HEK293 (cell line): Measurements from ENCODE around the gene APLP2.

Source experiments
- CTCF ChIA-PET: fragments of 350-600 bp; formaldehyde crosslinking; extraction: SDS; loops from one replicate; lab custom pipeline; 2021; ENCODE audit warnings: antibody characterized with exemption; lab: Yijun Ruan, JAX
- POLR2A ChIA-PET: fragments of 300-600 bp; formaldehyde crosslinking; extraction: SDS; loops from one replicate; lab custom pipeline; 2020; ENCODE audit warnings: antibody characterized with exemption, inconsistent platforms; lab: Yijun Ruan, JAX
- H3K27ac ChIP-seq: fragments of 200-500 bp; sonication (Bioruptor generic); 2 replicates; pipeline ENCODE4 v1.5.1; 2014; ENCODE audit warnings: low read depth, low read length, control low read depth, inconsistent platforms; ENCODE audit errors: extremely low read depth
- H3K36me3 ChIP-seq, 2 experiments: fragments of 200-500 bp in 1 of 2; sonication (Bioruptor generic) in 1 of 2; 1 replicate in 1 of 2; 2 replicates in 1 of 2; pipeline ENCODE4 v1.5.1; 2014 to 2017; ENCODE audit warnings: inconsistent platforms in 2 of 2, low read length in 2 of 2; ENCODE audit not compliant: control insufficient read depth in 2 of 2, insufficient read depth in 1 of 2
- H3K4me1 ChIP-seq: fragments of 200-500 bp; sonication (Bioruptor generic); 2 replicates; pipeline ENCODE4 v1.5.1; 2014; ENCODE audit warnings: mild to moderate bottlenecking, low read length, inconsistent platforms; ENCODE audit not compliant: control insufficient read depth, insufficient read depth
- H3K4me3 ChIP-seq: 2 replicates; pipeline ENCODE4 v1.5.1; 2011; ENCODE audit warnings: low read depth, mild to moderate bottlenecking, control low read depth, low read length, moderate library complexity
- H3K9me3 ChIP-seq: fragments of 200-500 bp; sonication (Bioruptor generic); 2 replicates; pipeline ENCODE4 v1.5.1; 2014; ENCODE audit warnings: low read depth, low read length, inconsistent platforms; ENCODE audit not compliant: control insufficient read depth, insufficient read depth
- EGR2 ChIP-seq: fragments of 450-650 bp; formaldehyde crosslinking; IDR thresholded peaks from 2 replicates; pipeline ENCODE4 v1.5.1; 2016; ENCODE audit warnings: low read depth, missing biosample characterization, missing genetic modification characterization
- HOXA7 ChIP-seq: sonication (generic); formaldehyde crosslinking; IDR thresholded peaks from 2 replicates; pipeline ENCODE4 v1.8.1; 2022; ENCODE audit warnings: missing genetic modification reagents, borderline replicate concordance
- KLF16 ChIP-seq: fragments of 450-650 bp; formaldehyde crosslinking; IDR thresholded peaks from 2 replicates; pipeline ENCODE4 v1.5.1; 2017; ENCODE audit warnings: missing biosample characterization, missing genetic modification characterization
- ZBTB11 ChIP-seq: fragments of 450-650 bp; formaldehyde crosslinking; conservative IDR thresholded peaks from 2 replicates; pipeline ENCODE4 v1.5.1; 2016; ENCODE audit warnings: low read depth, missing biosample characterization, missing genetic modification characterization
- ZBTB8A ChIP-seq: fragments of 450-650 bp; formaldehyde crosslinking; IDR thresholded peaks from 2 replicates; pipeline ENCODE4 v1.5.1; 2016; ENCODE audit warnings: missing biosample characterization, missing genetic modification characterization
- ZFP69B ChIP-seq: fragments of 450-650 bp; formaldehyde crosslinking; IDR thresholded peaks from 2 replicates; pipeline ENCODE4 v1.5.1; 2016; ENCODE audit warnings: missing biosample characterization, missing genetic modification characterization
- ZNF214 ChIP-seq: fragments of 450-650 bp; formaldehyde crosslinking; IDR thresholded peaks from 2 replicates; pipeline ENCODE4 v1.5.1; 2017; ENCODE audit warnings: missing biosample characterization, mild to moderate bottlenecking, missing genetic modification characterization, borderline replicate concordance
- ZNF362 ChIP-seq: fragments of 450-650 bp; formaldehyde crosslinking; IDR thresholded peaks from 2 replicates; pipeline ENCODE4 v1.5.1; 2016; ENCODE audit warnings: missing biosample characterization, missing genetic modification characterization
- ZNF513 ChIP-seq: fragments of 450-650 bp; IDR thresholded peaks from 2 replicates; pipeline ENCODE4 v1.5.1; 2018; ENCODE audit warnings: missing biosample characterization, missing genetic modification characterization
- ZNF521 ChIP-seq: fragments of 450-650 bp; formaldehyde crosslinking; IDR thresholded peaks from 2 replicates; pipeline ENCODE4 v1.5.1; 2017; ENCODE audit warnings: missing biosample characterization, mild to moderate bottlenecking, missing genetic modification characterization
- ZNF558 ChIP-seq: fragments of 450-650 bp; formaldehyde crosslinking; IDR thresholded peaks from 2 replicates; pipeline ENCODE4 v1.5.1; 2016; ENCODE audit warnings: missing biosample characterization, missing genetic modification characterization
- ZNF654 ChIP-seq: fragments of 450-650 bp; formaldehyde crosslinking; IDR thresholded peaks from 2 replicates; pipeline ENCODE4 v1.5.1; 2016; ENCODE audit warnings: low read depth, missing biosample characterization, missing genetic modification characterization
- ZNF843 ChIP-seq: fragments of 450-650 bp; formaldehyde crosslinking; IDR thresholded peaks from 2 replicates; pipeline ENCODE4 v1.5.1; 2016; ENCODE audit warnings: missing biosample characterization, missing genetic modification characterization
- ZSCAN16 ChIP-seq: fragments of 450-650 bp; formaldehyde crosslinking; IDR thresholded peaks from 2 replicates; pipeline ENCODE4 v1.5.1; 2016; ENCODE audit warnings: missing biosample characterization, missing genetic modification characterization
- ZSCAN30 ChIP-seq: fragments of 450-650 bp; IDR thresholded peaks from 2 replicates; pipeline ENCODE4 v1.5.1; 2018; ENCODE audit warnings: missing biosample characterization, mild to moderate bottlenecking, missing genetic modification characterization, moderate library complexity
- ZSCAN4 ChIP-seq: fragments of 450-650 bp; formaldehyde crosslinking; IDR thresholded peaks from 2 replicates; pipeline ENCODE4 v1.5.1; 2017; ENCODE audit warnings: missing biosample characterization, missing genetic modification characterization

Gene APLP2

GRCh38 chr11:130120045-130120444 is 50.4 kb downstream of the APLP2 start:
- H3K4me3 ChIP-seq: no peak overlapping the region
- no peaks in the 10 kb centered on the region for H3K9me3 ChIP-seq
- H3K27ac ChIP-seq: no peak overlapping the region
- ChIA-PET POLR2A (no interaction called here), CTCF (interaction anchor here (0.6 to 2.3 kb wide), 3 partner anchors 8 to 12 kb away, joined by 3 to 11 read pairs (median 4); no protein-coding TSS in a partner anchor)
- H3K36me3 ChIP-seq: peaks cover 0 to 61% of the 10 kb centered on the region in 2 experiments; a peak in 2 of 3 replicates
- peaks cover 3% of the 10 kb centered on the region; the same call in 1 of the 2 replicates for H3K4me1 ChIP-seq
- TF ChIP-seq ZNF521 (tag by site-specific recombination) (no peak), ZNF843 (tag by site-specific recombination) (no peak), ZBTB11 (no peak), ZSCAN30 (tag by site-specific recombination) (no peak), ZNF214 (tag by site-specific recombination) (no peak), ZSCAN4 (tag by site-specific recombination) (no peak), HOXA7 (CRISPR knock-in tag) (no peak), ZNF654 (no peak), ZSCAN16 (tag by site-specific recombination) (no peak), KLF16 (tag by site-specific recombination) (no peak), ZBTB8A (tag by site-specific recombination) (no peak), ZNF558 (tag by site-specific recombination) (no peak)
- TF ChIP-seq, all 188 proteins: peak for 0

GRCh38 chr11:130121445-130121978 is 51.8 kb downstream of the APLP2 start:
- H3K4me3 ChIP-seq: no peak overlapping the region
- no peak overlapping the region for H3K27ac ChIP-seq
- no peaks in the 10 kb centered on the region for H3K9me3 ChIP-seq
- POLR2A ChIA-PET: no interaction called here
- H3K4me1 ChIP-seq: no peaks in the 10 kb centered on the region
- TF ChIP-seq EGR2 (tag by site-specific recombination): no peak
- peak; percentile 95 for TF ChIP-seq ZNF513 (tag by site-specific recombination)
- TF ChIP-seq, all 188 proteins: peak for 1
- peaks cover 0 to 73% of the 10 kb centered on the region in 2 experiments; a peak in 2 of 3 replicates for H3K36me3 ChIP-seq
- CTCF ChIA-PET: interaction anchor here (1.0 kb wide), 1 partner anchor 11 kb away, joined by 4 read pairs; no protein-coding TSS in a partner anchor

GRCh38 chr11:130122141-130122575 is 52.5 kb downstream of the APLP2 start:
- POLR2A ChIA-PET: no interaction called here
- TF ChIP-seq ZNF362 (tag by site-specific recombination) (no peak), ZFP69B (tag by site-specific recombination) (no peak)
- TF ChIP-seq, all 188 proteins: peak for 0
- no peaks in the 10 kb centered on the region for H3K9me3 ChIP-seq

More at GRCh38 chr11:130122141-130122575, 52.5 kb downstream of the APLP2 start:
- CTCF ChIA-PET: interaction anchor here (1.0 kb wide), 1 partner anchor 10 kb away, joined by 4 read pairs; no protein-coding TSS in a partner anchor
- Histone ChIP-seq H3K27ac (no peak overlapping the region), H3K4me3 (no peak overlapping the region), H3K4me1 (no peaks in the 10 kb centered on the region), H3K36me3 (peaks cover 0 to 78% of the 10 kb centered on the region in 2 experiments; a peak in 1 of 3 replicates)
